ENCODE results near the gene NDUFA11.

The NDUFA11 gene

DNA sequence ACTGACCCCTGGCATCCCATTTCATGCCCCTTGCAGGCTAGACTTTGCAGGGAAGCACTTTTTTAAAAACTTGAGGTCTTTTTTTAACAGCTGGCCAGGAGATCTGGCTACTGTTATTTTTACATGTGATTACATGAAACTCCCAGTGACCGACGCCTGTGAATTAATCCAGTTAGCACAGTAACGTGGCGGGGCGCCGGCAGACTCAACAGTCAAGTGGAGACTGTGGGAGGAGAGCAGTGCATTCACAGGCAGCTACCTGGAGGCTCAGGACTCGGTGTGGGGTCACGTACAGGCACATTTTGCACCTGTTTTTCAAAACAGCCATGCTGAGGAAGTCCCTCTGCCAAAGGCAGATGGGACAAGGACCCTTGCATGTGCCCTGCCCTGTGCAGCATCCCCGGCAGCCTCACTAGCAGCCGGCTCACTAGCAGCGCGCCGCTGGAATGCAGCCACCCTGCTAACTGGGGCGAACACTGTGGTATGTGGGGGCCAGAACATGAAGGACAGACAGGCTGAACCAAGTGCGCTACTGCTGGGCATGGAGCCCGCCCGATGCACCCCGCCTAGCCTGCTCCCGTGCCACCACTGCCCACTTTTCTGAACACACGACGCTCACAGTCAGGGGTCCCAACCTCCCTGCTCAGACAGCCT is 29.1 kb upstream of the NDUFA11 start:
- no peak for DNase-seq (ENCODE audit: low read depth)

DNA sequence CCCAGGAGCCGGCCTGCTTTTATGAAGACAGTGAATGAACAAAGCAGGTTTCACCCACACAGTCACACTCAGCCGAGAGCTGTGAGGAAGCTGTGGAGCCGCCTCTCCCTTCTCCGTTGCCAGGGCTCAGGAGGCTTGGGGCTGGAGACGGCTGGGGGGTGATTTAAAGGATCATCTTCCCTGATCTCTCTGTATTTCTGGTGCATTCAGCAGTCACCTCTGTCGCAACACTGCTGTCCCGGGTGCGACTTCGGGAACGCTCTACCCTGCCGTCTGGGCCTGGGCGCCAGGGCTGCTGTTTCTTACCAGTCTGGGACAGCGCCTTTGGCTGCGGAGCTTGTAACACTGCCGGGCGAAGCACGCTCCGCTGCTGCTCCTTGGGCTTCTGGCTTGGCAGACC is 28.6 kb upstream of the NDUFA11 start:
- DNase-seq (ENCODE audit: low read depth) = no peak

DNA sequence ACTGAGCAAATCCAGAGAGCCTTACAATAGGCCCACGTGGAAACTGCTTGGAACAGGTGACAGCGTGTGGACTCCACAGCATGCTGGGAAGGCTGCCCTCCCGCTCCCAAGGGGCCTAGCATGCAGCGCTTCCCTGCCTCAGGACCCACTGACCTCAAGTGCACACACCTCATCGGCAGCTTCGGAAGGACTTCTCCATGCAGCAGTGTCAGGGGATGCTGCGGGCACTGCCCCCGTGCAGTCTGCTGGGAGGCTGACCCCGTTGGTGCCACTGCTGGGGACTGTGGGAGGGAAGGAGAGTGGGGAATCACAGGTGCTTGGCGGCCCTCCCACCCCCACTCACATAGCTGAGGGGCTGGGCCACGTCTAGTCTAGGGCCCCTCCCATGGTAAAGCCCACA is 27.7 kb upstream of the NDUFA11 start:
- no peak for DNase-seq (ENCODE audit: low read depth)

GRCh38 chr19:5929625-5930024 is 26.0 kb upstream of the NDUFA11 start:
- DNase-seq (ENCODE audit: low read depth) = no peak

- no peak for DNase-seq (ENCODE audit: low read depth)
These were observed 25.6 kb upstream of the NDUFA11 start for GRCh38 chr19:5929179-5929578.

- DNase-seq (ENCODE audit: low read depth) = no peak
These were observed 23.8 kb upstream of the NDUFA11 start for GRCh38 chr19:5927441-5927821.

DNA sequence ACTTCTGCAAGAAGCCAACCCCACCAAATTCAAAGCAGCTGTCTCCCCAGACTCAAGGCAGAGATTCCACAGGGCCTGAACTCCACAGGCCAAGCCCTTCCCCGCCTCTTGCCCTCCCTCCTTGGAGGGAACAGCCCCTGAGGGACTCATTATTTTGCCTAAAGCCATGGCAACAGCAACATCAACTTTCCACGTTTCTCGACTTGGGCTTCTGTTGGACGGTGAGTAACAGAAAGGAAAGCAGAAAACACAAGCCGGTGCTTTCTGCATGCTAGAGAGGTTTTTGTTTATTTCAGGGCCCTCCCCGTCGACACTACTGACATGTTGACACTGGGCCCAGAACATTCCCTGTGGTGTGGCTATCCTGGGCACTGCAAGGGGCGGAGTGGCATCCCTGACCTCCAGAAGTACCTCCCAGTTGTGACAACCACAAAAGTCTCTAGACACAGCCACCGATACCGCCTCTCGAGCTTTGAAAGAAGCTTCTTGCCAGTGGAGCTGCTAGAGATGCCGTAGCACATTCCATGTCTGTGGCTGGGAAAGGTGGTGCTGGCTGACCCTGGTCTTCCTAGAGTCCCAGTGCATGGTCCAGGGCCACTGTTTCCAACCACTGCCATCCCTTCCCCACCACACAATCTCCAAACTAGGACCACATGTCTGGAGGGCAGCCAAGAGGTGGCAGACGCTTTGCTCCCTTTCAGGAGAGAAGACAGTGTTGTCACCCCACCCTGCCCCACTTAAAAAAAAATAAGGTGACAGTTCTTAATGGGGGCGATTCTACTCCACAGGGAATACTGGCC is 23.3 kb upstream of the NDUFA11 start:
- peak; percentile 33 for DNase-seq (ENCODE audit: low read depth)

DNA sequence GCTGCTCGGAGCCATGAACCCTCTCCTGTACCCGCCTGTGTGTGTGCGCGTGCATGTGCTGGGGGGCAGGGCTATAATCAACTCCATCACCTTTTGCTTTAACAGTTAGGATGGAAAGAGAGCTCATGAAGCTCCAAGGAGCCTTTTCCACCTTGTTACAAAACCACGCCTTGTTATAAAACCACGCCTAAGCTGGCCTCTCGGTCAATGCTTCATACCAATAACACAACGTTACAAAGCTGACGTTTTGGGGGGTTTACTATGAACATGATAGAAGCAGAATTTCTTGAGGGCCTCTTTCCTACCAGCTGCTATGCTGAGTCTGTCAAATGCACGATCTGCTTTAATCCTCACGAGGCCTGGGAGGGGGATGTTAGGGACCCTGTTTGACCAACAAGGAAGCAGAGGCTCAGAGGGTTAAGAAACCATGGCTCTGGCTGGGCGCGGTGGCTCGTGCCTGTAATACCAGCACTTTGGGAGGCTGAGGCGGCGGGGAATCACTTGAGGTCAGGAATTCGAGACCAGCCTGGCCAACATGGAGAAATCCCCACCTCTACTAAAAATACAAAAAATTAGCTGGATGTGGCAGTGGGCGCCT is 22.3 kb upstream of the NDUFA11 start:
- DNase-seq (ENCODE audit: low read depth) = no peak

GRCh38 chr19:5923356-5923755 is 19.8 kb upstream of the NDUFA11 start:
- no peak for DNase-seq (ENCODE audit: low read depth)

GRCh38 chr19:5922161-5922545 is 18.6 kb upstream of the NDUFA11 start:
- no peak for DNase-seq (ENCODE audit: low read depth)

- no peak for DNase-seq (ENCODE audit: low read depth)
These were observed 18.0 kb upstream of the NDUFA11 start for GRCh38 chr19:5921516-5922160.

DNA sequence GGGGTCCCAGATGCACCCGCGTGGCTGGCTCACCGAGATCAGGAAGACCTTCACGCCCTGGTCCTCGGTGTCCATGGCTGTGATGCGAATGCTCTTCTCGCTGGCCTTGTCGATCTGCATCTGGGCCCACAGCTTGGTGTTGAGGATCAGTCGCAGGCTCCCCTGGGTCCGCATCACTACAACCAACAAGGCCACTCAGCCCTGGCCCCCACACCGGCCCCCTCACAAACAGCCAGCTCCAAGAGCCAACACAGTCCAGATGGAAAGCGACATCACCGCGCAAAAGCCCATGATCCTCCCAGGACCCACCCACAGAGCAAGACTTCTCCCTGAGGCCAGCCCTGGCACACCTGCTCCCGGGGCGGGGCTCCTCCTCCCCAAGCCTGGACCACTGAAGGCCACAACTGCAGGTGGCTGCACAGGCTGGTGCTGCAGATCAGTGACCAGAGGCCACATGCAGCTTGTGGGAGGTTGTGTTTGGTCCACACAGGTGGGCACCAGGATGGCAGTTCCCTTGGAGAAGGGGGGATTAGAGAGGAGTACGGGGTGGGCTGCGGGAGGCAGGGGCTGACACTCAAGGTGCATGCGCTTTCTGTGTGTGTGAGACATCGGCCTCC is 15.0 kb upstream of the NDUFA11 start:
- DNase-seq (ENCODE audit: low read depth) = no peak

GRCh38 chr19:5917431-5918107 is 14.0 kb upstream of the NDUFA11 start:
- DNase-seq (ENCODE audit: low read depth) = no peak

- no peak for DNase-seq (ENCODE audit: low read depth)
These were observed 12.7 kb upstream of the NDUFA11 start for GRCh38 chr19:5916181-5916708.

- DNase-seq (ENCODE audit: low read depth) = no peak
These were observed 12.2 kb upstream of the NDUFA11 start for GRCh38 chr19:5915782-5916165.

- DNase-seq (ENCODE audit: low read depth) = no peak
These were observed 11.6 kb upstream of the NDUFA11 start for GRCh38 chr19:5914946-5915781.

DNA sequence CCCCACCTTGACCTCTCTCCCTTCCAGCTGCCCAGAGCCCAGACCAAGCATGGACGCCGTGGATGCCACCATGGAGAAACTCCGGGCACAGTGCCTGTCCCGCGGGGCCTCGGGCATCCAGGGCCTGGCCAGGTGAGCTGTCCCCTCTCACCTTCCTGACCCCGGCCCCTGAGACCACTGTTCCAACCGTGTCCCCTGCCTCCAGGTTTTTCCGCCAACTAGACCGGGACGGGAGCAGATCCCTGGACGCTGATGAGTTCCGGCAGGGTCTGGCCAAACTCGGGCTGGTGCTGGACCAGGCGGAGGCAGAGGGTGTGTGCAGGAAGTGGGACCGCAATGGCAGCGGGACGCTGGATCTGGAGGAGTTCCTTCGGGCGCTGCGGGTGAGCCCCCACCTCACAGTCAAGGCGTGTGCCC is 10.8 kb upstream of the NDUFA11 start:
- DNase-seq (ENCODE audit: low read depth) = no peak

DNA sequence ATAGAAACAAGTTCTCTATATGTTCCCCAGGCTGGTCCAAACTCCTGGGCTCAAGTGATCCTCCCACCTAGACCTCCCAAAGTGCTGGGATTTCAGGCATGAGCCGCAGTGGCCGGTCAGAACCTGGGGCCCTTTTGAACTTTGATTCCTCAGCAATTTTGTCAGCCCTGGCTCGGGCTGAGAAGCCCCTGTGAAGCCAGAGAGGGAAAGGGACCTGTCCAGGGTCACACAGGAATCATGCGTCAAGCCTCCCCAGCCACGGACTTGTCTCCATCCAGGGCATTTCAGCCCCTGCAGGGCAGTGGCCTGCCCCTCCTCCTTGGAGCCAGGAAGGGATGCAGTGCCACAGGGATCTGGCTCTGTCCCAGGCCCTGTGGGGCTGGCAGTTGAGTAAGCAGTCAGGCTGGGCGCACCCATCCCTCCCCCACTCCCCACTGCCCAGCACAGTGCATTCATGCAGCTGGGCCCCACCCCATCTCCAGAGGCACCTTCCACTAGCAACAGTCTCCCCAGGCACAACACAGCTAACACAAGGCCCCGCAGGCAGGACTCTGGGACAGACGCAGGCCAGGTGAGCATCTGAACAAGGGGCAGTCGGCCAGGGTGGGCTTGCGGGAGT is 10.3 kb upstream of the NDUFA11 start, which contains the start of gene CAPS:
Gene CAPS (plus strand): TSS at position 516 of the 619 bp plus-strand sequence. CDS start 153 bp downstream, outside the sequence.
- peak; percentile 75 for DNase-seq (ENCODE audit: low read depth)

DNA sequence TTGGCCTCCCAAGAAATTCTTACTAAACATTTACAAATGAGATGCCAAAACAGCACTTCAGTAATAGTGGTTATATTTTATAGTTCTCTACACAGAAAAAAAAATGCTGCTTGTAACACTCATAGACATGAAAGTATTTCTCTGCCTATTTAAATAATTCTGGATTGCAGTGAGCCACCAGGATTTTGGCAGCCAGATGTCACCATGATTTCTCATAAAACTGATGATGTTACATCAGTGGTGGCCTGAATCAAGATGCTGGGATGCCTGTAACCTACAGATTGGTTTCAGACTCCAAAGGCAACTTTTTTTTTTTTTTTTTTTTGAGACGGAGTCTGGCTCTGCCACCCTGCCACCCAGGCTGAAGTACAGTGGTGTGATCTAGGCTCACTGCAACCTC is 7.8 kb upstream of the NDUFA11 start:
- DNase-seq (ENCODE audit: low read depth) = no peak

DNA sequence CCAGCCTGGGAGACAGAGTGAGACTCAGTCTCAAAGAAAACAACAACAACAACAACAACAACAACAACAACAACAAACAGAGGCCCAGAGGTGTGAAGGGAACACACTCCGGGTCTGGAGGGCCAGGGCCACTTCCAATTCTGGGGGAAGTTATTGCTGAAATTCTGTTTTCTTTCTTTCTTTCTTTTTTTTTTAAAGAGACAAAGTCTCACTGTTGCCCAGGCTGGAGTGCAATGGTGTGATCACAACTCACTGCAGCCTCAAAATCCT is 7.0 kb upstream of the NDUFA11 start:
- DNase-seq (ENCODE audit: low read depth) = no peak
